Activated CD4-positive, alpha-beta T cell treated with anti-CD3 and anti-CD28 coated beads, Interleukin-2, amount 50 U/mL, for 24 hours (primary cell): Measurements from ENCODE around the gene NPM3.

Source experiments
- DNase-seq, 2 donors: peaks; one replicate each; pipeline ENCODE4 v3.0.0-alpha.2; 2020; ENCODE audit warnings: low read depth in 1 of 2, low spot score in 1 of 2

Gene NPM3

GRCh38 chr10:101760510-101760909, 22.7 kb downstream of the NPM3 start:
- no peak for DNase-seq

GRCh38 chr10:101759309-101760247, 23.7 kb downstream of the NPM3 start:
- DNase-seq: no peak

GRCh38 chr10:101758858-101759257, 24.4 kb downstream of the NPM3 start:
- no peak for DNase-seq

GRCh38 chr10:101752241-101752640, 31.0 kb downstream of the NPM3 start:
- DNase-seq: no peak

GRCh38 chr10:101749047-101750016, 33.9 kb downstream of the NPM3 start:
- no peak for DNase-seq

- no peak for DNase-seq
Measured at GRCh38 chr10:101748496-101748895, 34.8 kb downstream of the NPM3 start.

GRCh38 chr10:101745074-101745696, 38.1 kb downstream of the NPM3 start:
- DNase-seq: no peak

- DNase-seq: no peak
Measured at GRCh38 chr10:101744267-101744666, 39.0 kb downstream of the NPM3 start.

- DNase-seq: no peak
Measured at GRCh38 chr10:101741938-101742337, 41.3 kb downstream of the NPM3 start.

- no peak for DNase-seq
Measured at GRCh38 chr10:101736666-101737065, 46.6 kb downstream of the NPM3 start.

GRCh38 chr10:101732096-101732495, 51.1 kb downstream of the NPM3 start:
- no peak for DNase-seq
